GM13976 (cell line): Measurements from ENCODE around the gene INPP1.
A peak's percentile ranks its signal among the peaks of the same experiment; 100 is the strongest.

ENCODE experiments used
- DNase-seq: peaks from one replicate; pipeline ENCODE4 v3.0.0; 2012; ENCODE audit warnings: low spot score
- in situ Hi-C: fragments of 300-500 bp; cut with MboI; formaldehyde crosslinking; loops from one replicate; pipeline ENCODE4 v1.12.0; 2022; ENCODE audit warnings: low sequenced_read_pairs, mixed read lengths, inconsistent platforms; ENCODE audit not compliant: unreplicated experiment
- TF ChIP-seq, protein P1 (sequence below): IDR thresholded peaks from 2 replicates; pipeline ENCODE4 v1.5.1; 2012; ENCODE audit warnings: borderline replicate concordance, mild to moderate bottlenecking; ENCODE audit not compliant: insufficient read depth; ENCODE audit errors: extremely low read depth, missing control alignments, control extremely low read depth

The INPP1 gene

DNA sequence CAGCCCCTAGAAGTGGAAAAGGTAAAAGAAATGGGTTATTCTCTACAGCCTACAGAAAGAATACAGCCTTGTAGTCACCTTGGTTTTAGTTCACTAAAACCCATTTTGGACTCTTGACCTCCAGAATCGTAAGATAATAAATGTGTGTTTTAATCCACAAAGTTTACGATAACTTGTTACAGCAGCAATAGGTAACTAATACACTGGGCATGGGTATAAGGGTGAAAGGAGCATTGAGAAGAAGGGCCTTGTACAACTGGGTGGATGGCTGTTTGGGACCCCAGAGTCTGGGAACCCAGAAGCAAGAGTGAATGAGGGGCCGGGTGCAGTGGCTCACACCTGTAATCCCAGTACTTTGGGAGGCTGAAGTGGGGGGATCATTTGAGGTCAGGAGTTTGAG, 62.6 kb downstream of the INPP1 start:
- in situ Hi-C loops = no loop called here
- no peak for DNase-seq
- TF ChIP-seq, protein P1, sequence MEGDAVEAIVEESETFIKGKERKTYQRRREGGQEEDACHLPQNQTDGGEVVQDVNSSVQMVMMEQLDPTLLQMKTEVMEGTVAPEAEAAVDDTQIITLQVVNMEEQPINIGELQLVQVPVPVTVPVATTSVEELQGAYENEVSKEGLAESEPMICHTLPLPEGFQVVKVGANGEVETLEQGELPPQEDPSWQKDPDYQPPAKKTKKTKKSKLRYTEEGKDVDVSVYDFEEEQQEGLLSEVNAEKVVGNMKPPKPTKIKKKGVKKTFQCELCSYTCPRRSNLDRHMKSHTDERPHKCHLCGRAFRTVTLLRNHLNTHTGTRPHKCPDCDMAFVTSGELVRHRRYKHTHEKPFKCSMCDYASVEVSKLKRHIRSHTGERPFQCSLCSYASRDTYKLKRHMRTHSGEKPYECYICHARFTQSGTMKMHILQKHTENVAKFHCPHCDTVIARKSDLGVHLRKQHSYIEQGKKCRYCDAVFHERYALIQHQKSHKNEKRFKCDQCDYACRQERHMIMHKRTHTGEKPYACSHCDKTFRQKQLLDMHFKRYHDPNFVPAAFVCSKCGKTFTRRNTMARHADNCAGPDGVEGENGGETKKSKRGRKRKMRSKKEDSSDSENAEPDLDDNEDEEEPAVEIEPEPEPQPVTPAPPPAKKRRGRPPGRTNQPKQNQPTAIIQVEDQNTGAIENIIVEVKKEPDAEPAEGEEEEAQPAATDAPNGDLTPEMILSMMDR = no peak

DNA sequence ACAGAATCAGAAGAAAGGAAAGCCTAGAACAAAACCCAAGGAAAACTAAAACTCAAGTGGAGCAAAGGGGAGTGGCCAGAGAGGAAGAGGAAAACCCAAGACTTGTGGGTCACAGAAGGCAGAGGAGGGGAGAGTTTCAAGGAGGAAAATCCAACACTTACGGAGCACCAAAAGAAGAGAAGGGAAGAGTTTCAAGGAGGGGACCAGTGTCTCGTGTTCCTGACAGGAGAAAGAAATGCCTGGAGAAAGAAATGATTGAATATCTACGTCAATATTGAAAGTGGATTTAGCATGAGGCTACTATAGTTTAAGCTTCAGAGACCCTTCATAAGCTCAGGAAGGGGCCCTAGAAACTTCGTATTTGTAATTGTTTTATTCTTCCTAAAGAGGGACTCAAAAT, 63.4 kb downstream of the INPP1 start:
- TF ChIP-seq, protein P1 = no peak
- no peak for DNase-seq
- in situ Hi-C loops = no loop called here

DNA sequence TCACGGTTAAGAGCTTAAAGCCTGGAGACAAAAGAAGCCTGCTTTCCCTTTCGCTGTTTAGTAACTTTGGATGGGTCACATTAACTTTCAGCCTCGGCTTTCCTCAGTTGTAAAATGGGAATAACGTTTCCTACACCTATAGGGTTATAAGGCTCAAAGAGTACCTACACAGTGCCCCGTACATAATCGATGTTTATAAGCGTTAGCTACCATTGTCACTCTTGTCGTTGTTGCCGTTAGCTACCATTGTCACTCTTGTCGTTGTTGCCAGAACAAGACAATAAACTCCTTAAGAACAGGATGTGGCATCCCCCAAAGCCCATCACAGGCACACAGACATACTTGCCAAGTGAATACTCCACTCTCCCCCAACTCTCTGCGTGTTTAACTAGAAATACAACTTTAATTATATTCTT, 63.9 kb downstream of the INPP1 start:
- DNase-seq = no peak
- TF ChIP-seq, protein P1 = no peak
- in situ Hi-C loops = no loop called here

DNA sequence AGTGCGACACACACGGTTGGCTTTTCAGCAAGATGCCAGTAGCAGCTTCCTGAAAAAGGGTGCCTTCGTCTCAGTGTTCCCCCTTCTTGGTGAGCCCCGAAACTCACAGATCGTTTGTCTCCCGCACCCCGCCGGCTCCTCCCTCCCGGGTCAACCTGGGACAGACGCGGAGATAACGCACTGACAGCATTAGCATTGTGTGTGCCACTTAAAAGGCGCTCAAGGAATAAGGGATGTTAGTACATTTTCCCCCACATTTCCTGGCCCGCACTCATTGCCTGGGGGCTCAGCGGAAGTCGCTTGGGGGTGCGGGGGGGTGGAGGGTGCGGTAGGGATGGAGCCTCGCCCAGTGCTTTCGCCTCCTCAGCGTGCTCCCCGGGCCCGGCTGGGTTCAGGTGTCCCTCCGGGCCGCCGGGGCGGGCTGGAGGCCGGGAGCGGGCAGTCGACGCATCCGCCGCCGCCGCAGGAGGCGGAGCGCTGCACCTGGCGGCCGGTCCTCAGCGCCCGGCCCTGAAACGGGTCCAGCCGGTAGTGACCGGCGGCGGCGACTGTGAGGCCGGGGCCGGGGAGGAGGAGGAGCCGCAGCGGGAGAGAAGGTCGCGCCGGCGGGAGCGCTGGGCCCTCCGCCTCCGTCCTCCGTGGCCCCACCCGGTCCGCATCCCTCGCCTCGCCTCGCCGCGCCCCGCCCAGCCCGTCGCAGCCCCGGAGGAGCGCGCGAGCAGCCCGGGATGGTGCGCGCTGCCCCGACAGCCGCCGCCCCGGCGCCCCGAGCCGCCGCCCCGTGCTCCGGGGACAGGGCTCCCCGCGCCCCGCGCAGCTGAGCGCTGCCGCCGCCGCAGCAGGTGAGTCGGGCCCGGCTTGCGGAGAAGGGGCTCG, 64.5 kb downstream of the INPP1 start, which contains the start of gene MFSD6:
Gene MFSD6, plus strand, starts transcription at position 694 of the 876 bp plus-strand sequence. CDS start 27,675 bp downstream, outside the sequence.
- in situ Hi-C loops = no loop called here

DNA sequence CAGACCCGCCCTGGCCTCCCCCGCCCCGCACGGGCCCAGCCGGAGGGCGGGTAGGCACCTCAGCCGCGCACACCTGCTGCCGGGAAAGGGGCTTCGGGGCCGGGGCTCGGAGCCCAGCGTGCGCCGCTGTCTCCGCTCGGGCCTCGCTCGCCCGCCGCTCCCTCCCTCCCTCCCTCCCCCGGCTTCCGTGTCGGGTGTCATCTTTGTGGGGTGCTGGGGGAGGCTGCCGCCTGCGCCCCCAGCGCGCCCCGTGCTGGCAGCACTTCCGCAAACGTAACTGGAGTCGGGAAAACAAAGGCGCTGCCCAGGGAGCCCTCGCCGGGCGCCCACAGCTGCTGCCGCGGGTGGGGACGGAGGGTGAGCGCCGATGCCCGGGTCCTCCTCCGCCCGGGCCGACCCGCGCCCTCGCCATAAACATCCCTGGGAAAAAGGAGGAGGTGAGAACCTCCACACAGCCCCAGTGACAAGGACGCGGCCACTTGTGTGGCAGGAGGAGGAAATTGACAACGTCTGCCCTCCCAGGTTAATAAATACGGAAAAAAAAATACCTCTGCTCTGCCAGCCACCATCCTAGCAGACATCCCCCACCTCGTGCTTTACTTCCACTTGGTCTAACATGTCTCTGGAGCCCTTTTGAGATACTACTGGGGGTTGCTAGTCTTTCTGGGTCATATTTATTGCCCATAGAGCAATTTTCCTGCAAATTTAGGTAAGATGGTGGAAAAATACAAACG, 65.3 kb downstream of the INPP1 start:
- in situ Hi-C loops = no loop called here
- TF ChIP-seq, protein P1 = no peak
- peak; percentile 81 for DNase-seq

More for the DNA sequence above, 64.5 kb downstream of the INPP1 start, which contains the start of gene MFSD6:
- TF ChIP-seq, protein P1 = no peak
- peak; percentile 81 for DNase-seq

DNA sequence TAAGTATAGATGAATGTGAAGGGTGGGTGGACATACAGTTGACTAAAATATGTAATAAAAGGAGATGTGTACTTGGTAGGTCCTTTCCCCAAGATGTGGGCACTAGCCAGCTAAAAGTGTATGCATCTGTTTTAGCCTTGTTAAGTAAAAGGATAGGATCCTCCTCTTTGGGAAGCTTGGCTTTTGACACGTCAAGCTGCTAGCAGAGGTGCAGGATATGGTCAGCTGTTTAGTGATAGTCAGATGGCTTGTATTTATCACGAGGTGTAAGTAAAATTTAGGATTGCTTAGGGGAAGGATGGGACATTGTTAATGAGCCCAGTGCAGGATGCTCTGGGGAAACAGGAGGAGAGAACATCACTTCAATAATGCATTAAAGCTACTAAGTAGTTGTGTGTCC, 66.2 kb downstream of the INPP1 start:
- TF ChIP-seq, protein P1 = no peak
- in situ Hi-C loops = no loop called here
- no peak for DNase-seq
